GM19328 (cell line): ENCODE data around the gene RELN.
"Not testable (repeated sequence)": the region's sequence is repeated elsewhere in the genome, so short reads cannot be mapped to it uniquely, and the experiment has no call there.

Source experiments
- ATAC-seq: cut with Tn5 transposase; IDR thresholded peaks from one replicate; pipeline ENCODE4 v1.9.1; 2021; ENCODE audit warnings: mild to moderate bottlenecking, moderate library complexity; ENCODE audit not compliant: unreplicated experiment

The RELN gene

GRCh38 chr7:103989200-103989784, at the start of gene RELN:
Gene RELN, minus strand, starts transcription at chr7:103989658. Its CDS starts 302 bp downstream, at chr7:103989356.
- no peak for ATAC-seq

GRCh38 chr7:104038136-104038535, 48.7 kb upstream of the RELN start:
- ATAC-seq, result no peak

- not testable (repeated sequence) for ATAC-seq
These were observed 47.4 kb upstream of the RELN start for GRCh38 chr7:104036889-104037288.

GRCh38 chr7:104035351-104035750, 45.9 kb upstream of the RELN start:
- ATAC-seq, result no peak

GRCh38 chr7:104034679-104035078, 45.2 kb upstream of the RELN start:
- no peak for ATAC-seq

- no peak for ATAC-seq
These were observed 44.4 kb upstream of the RELN start for GRCh38 chr7:104033837-104034236.

DNA sequence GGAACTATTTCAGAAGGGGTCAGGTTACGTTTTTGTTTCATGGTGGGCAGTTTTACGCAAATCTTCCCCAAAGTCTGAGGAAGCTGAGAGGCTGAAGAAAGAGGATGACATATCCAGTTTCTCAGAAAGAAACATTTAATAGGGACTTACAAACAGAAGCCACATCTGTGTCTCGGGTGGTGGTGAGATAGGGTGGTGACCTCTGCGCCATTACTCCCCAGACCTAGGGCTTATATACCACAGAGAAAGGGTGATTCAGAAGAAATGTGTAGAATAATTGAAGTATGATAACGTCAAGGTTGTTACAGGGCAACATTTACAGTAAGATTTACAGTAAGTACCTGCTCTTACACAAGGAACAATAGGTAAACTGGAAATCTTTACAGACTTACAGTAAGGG, 43.0 kb upstream of the RELN start:
- no peak for ATAC-seq

GRCh38 chr7:104029765-104030164, 40.3 kb upstream of the RELN start:
- ATAC-seq, result no peak

DNA sequence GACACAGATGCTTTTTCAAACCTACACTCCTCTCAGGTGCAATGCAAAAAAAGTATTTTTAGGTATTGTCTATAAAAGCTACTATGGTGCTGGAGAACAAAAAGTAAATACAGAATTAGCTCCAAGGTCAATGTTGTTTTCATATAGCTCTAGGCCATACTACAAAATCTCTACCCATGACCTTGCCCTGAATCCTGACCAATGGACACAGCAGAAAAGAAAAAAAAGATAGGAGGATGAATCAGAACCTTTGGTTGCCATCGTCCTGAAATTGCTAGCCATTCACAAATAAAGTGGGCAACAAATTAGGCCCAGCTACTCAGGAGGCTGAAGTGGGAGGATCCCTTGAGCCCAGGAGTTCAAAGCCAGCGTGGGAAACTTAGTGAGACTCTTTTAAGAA, 35.2 kb upstream of the RELN start:
- no peak for ATAC-seq

DNA sequence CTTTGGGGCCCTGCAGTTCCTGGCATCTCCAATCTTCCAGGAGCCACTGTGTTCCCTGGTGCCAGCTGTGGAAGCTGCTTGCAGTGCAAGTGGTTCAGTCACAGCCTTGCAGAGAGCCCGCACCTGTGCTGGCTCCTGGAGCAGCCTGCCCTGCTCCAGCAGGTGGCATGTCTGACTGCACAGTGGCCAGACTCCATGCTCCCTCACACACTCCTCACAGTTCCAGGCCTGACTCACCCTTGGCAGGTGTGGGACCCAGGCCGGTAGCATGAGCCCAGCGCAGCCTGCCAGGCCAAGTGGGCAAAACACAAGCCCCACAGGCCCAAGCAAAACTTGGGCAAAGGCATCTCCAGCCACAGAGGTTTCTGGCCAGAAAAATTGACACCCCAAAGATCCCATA, 33.6 kb upstream of the RELN start:
- no peak for ATAC-seq

GRCh38 chr7:104018425-104018824, 29.0 kb upstream of the RELN start:
- ATAC-seq, result no peak

DNA sequence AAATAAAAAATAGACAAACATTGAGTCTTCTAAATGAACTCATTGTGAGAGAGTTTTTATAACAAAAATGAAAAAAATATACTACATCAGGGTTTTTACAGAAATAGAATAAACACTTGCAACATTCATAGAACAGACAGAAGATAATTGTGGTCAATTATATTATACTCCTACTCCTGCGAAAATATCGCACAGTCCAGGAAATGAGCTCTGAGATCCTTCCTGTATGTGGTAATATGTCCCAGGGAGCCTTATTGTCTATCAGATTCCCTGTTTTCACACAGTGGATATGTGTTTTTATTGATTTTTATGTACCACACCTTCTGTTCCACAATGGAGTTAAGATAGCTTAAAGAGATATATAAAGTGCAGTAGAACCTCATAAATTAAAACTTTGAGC, 27.5 kb upstream of the RELN start:
- ATAC-seq, result no peak

DNA sequence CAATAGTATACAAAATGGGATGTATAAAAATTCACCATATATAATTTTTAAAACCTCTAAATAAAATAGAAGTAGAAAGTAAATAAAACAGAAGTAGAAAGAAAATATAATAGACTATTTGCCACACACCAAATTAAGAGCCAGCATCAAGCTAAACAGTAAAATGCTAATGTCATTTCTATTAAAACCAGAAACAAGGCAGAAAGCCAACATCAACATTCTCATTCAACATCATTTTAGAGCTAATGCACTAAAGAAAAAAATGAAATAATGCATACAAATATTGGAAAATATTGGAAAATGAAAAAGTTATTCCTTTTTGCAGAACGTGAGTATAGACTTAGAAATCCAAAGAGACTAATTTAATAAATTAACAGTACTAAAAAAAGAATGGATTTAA, 23.4 kb upstream of the RELN start:
- no peak for ATAC-seq

GRCh38 chr7:104011829-104012228, 22.4 kb upstream of the RELN start:
- no peak for ATAC-seq

DNA sequence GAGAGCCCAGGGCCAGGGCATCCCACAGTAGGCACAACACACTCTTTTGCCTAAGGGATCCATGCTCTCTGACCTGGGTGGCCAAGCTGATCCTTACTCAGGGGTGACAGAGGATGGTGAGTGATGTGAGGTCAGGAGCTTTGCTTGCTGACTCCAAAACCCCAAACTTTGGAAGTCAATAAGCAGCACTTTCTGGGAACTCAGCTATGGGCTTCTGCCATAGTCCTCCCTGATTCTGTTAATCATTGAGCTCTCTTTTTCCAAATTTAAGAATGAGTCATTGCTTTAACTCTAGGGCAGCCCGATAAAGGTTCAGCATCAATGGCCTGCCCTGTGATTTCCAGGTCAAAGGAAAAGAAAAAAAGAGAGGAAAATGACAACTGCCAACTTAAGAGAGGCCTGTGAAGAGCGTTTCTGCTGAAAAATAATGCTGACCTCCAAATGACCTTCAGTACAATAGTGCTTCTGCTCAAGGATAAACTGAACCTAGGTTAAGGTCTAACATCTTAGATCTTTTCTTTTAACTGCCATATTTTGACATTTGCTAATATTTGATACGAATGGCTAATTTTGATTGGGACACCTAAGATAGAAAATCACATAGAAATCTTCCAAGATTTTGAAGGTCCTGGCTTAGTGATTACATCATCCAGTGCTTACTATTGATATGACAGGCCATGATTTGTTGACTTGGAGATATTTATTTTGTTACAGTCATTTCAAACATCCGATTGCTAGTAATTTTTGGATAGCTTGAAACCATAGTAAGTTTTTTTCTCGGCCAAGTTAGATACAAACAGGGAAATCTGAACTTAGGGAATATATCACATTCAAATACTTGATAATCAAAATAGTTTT, 20.8 kb upstream of the RELN start:
- no peak for ATAC-seq

DNA sequence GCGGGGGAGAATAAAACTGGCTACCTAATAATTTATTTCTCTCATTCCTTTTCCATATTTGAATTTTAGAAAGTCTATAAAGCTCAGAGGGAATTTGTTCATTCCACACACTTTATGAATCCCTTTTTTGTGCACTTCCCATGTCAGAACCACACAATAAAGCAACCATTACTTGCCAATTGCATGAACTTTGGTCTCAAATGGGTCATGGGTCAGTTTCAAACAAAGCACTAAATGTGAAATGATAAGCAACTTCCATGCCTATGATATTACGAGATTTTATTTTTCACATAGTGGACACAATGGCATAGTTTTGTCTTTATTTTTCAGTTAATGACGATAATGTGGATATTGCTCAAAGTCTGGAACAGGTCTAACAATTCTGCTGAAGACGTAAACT, 18.6 kb upstream of the RELN start:
- ATAC-seq, result no peak

- no peak for ATAC-seq
These were observed 18.2 kb upstream of the RELN start for GRCh38 chr7:104007614-104008013.

DNA sequence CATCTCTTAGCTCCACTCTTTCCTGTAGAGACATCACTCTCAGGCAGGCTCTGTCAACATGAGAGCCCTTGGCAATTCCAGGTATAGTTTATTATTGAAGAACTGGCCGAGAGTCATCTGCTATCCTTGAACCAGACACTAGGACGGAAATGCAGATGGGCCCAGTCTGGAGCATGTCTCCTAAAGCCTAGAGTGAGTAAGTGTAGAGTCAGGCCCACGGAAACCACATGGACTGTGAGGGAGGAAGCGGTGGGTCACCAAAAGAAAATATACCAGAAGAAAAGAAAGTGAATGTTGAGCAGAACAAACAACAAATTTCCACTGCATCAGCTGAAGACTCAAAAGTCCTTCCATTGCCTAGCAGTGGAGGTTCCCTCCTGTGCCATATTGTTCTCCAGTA, 15.7 kb upstream of the RELN start:
- no peak for ATAC-seq

- ATAC-seq, result no peak
These were observed 7.2 kb upstream of the RELN start for GRCh38 chr7:103996639-103997038.

DNA sequence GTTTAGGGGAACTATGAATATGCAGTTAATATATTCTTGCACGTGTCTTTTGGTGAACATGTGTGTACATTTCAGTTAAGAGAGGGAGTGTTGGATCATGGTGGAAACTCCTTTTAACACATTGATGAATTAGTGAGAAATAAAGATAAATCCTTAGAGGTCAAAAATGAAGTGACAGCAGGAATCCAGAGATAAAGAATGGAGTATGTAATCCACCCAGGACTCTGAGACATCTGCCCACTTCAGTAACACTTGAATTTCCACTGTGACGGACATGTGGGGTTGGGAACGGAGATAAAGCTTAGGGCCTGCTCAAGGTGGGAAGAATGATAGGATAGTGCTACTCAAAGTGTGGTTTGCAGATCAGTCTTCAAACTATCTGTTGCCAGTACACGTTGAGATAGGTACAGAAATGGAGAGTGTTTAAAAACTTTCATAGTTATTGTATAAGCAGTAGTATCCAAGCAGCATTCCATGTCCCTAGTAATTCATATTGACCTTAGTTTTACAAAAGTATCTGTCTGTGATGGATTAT, 6.6 kb upstream of the RELN start:
- ATAC-seq, result no peak

- ATAC-seq, result no peak
These were observed 6.1 kb upstream of the RELN start for GRCh38 chr7:103995554-103995953.

DNA sequence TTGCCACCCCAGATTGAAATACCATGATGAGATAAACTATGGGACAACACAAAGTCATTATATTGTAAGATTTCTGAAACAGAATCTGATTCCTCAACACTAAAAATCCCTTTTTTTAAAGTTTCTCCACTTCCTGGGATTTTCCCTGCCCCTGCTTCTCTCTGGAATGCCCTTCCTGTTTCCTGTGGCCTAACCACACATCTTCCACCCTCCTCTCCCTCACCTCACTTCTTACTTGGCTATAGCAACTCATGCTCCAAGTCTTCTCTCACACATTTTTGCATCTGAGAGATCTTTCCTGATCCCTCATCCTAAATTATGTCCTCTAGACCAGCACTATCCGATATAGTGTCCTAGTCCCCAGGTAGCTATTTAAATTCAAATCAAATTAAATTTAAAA, 4.1 kb upstream of the RELN start:
- no peak for ATAC-seq
